K562 (cell line): ENCODE results near the gene FCSK. TPM values are rescaled to one million over a fixed set of nuclear protein-coding genes. Genes with fewer than 3 reads are reported as not detected.

Experiments used
- ATF4 ChIP-seq: fragments of 450-650 bp; formaldehyde crosslinking; IDR thresholded peaks from 2 replicates; pipeline ENCODE4 v1.4.0; 2022; ENCODE audit warnings: mild to moderate bottlenecking, moderate library complexity
- BRD4 ChIP-seq: fragments of 200-600 bp; sonication (generic); IDR thresholded peaks from 2 replicates; pipeline ENCODE4 v1.6.1; 2017; ENCODE audit warnings: inconsistent platforms
- CBX2 ChIP-seq: fragments of 200-600 bp; sonication (generic); IDR thresholded peaks from one replicate; pipeline ENCODE4 v1.6.1; 2012; ENCODE audit warnings: mild to moderate bottlenecking, low read length, inconsistent platforms; ENCODE audit not compliant: insufficient read depth, poor library complexity, severe bottlenecking
- DMBX1 ChIP-seq: fragments of 250-450 bp; sonication (Bioruptor Pico); IDR thresholded peaks from 2 replicates; pipeline ENCODE4 v1.8.0; 2022; ENCODE audit warnings: inconsistent platforms, mild to moderate bottlenecking, moderate library complexity, borderline replicate concordance
- KLF6 ChIP-seq: fragments of 250-450 bp; sonication (Bioruptor Pico); IDR thresholded peaks from 2 replicates; pipeline ENCODE4 v1.4.0; 2020; ENCODE audit warnings: mild to moderate bottlenecking, moderate library complexity, borderline replicate concordance
- MYC ChIP-seq, 2 experiments: fragments of 250-450 bp in 1 of 2; sonication (Bioruptor Pico) in 1 of 2; IDR thresholded peaks; 2 replicates each; pipeline versions ENCODE4 v1.5.1 to v1.6.1; 2012 to 2021; ENCODE audit warnings: low read depth in 2 of 2, borderline replicate concordance in 1 of 2, improper control_type of control experiment in 1 of 2, low read length in 1 of 2, mild to moderate bottlenecking in 1 of 2, moderate library complexity in 1 of 2
- NKRF ChIP-seq: fragments of 450-650 bp; IDR thresholded peaks from 2 replicates; pipeline ENCODE4 v1.6.1; 2016; ENCODE audit warnings: borderline replicate concordance
- NR2C2 ChIP-seq, 2 experiments: fragments of 200-800 bp in 1 of 2; sonication (Bioruptor generic) in 1 of 2; sonication (generic) in 1 of 2; formaldehyde crosslinking in 1 of 2; IDR thresholded peaks; 2 replicates each; pipeline versions ENCODE4 v1.6.1 to v1.8.0; 2016 to 2022; ENCODE audit warnings: mild to moderate bottlenecking in 1 of 2, missing compliant biosample characterization in 1 of 2, missing genetic modification characterization in 1 of 2, missing genetic modification reagents in 1 of 2
- SUPT5H ChIP-seq: fragments of 450-650 bp; IDR thresholded peaks from 2 replicates; pipeline ENCODE4 v1.6.1; 2016
- THRB ChIP-seq: fragments of 450-650 bp; formaldehyde crosslinking; conservative IDR thresholded peaks from 2 replicates; pipeline ENCODE4 v1.4.0; 2022; ENCODE audit warnings: mild to moderate bottlenecking, missing genetic modification characterization
- TSC22D4 ChIP-seq: fragments of 450-650 bp; IDR thresholded peaks from 2 replicates; pipeline ENCODE4 v1.6.1; 2016; ENCODE audit warnings: missing genetic modification characterization, missing biosample characterization, control low read depth
- YY1 ChIP-seq, 3 experiments: IDR thresholded peaks; 2 replicates each; pipeline ENCODE4 v1.6.1; 2011; ENCODE audit warnings: low read length in 2 of 3, mild to moderate bottlenecking in 2 of 3, moderate library complexity in 2 of 3, borderline replicate concordance in 1 of 3, control low read depth in 1 of 3, low read depth in 1 of 3; ENCODE audit not compliant: insufficient read depth in 3 of 3, insufficient replicate concordance in 2 of 3, control insufficient read depth in 1 of 3, insufficient read length in 1 of 3; ENCODE audit errors: extremely low read depth in 1 of 3
- ZFP30 ChIP-seq: fragments of 250-450 bp; sonication (Bioruptor Pico); IDR thresholded peaks from 2 replicates; pipeline ENCODE4 v1.8.0; 2022; ENCODE audit warnings: moderate library complexity, mild to moderate bottlenecking, inconsistent platforms, borderline replicate concordance
- ZKSCAN8 ChIP-seq: fragments of 200-800 bp; sonication (Bioruptor generic); IDR thresholded peaks from 2 replicates; pipeline ENCODE4 v1.6.1; 2016; ENCODE audit warnings: missing genetic modification characterization, missing compliant biosample characterization
- ZNF197 ChIP-seq: fragments of 200-800 bp; sonication (Bioruptor generic); IDR thresholded peaks from 2 replicates; pipeline ENCODE4 v1.6.1; 2016; ENCODE audit warnings: low read depth, missing genetic modification characterization, missing compliant biosample characterization
- ZNF311 ChIP-seq: fragments of 250-450 bp; sonication (Bioruptor Pico); IDR thresholded peaks from 2 replicates; pipeline ENCODE4 v1.4.0; 2020; ENCODE audit warnings: mild to moderate bottlenecking, moderate library complexity
- polyA plus RNA-seq, 8 experiments: library from polyadenylated mRNA; depleted of rRNA in 4 of 8; stranded (reverse) in 5 of 8; unstranded in 3 of 8; fragments of >200 nt; fragmentation: Nextera tagmentation in 2 of 8; fragmentation: Illumina TruSeq in 1 of 8; extraction: Ambion mirVana in 2 of 8; extraction: Trizol in 1 of 8; gene quantifications; 2 replicates each; pipeline versions ENCODE4 v1.2.1 to v1.2.3, GENCODE V29; 2011 to 2014; ENCODE audit warnings: inconsistent platforms in 1 of 8, missing spikeins in 1 of 8
- total RNA-seq, 7 experiments: library from RNA; depleted of rRNA in 6 of 7; stranded (reverse); fragments of >200 nt in 6 of 7; fragmentation: Illumina TruSeq in 2 of 7; extraction: Trizol in 2 of 7; gene quantifications; 2 replicates each; pipeline versions ENCODE4 v1.2.1 to v1.2.3, GENCODE V29; 2011 to 2021; ENCODE audit warnings: low replicate concordance in 1 of 7
- TF ChIP-seq, protein P1 (sequence below): fragments of 250-450 bp; sonication (Bioruptor Pico); IDR thresholded peaks from 2 replicates; pipeline ENCODE4 v1.5.0; 2020; ENCODE audit warnings: mild to moderate bottlenecking, borderline replicate concordance

The FCSK gene
- total and polyA plus RNA-seq, 9 of the 15 experiments (the other 6 are each of a cell fraction or from before 2014, with no cell fraction given): 0.92 to 18.6 (median 8.3) TPM

DNA sequence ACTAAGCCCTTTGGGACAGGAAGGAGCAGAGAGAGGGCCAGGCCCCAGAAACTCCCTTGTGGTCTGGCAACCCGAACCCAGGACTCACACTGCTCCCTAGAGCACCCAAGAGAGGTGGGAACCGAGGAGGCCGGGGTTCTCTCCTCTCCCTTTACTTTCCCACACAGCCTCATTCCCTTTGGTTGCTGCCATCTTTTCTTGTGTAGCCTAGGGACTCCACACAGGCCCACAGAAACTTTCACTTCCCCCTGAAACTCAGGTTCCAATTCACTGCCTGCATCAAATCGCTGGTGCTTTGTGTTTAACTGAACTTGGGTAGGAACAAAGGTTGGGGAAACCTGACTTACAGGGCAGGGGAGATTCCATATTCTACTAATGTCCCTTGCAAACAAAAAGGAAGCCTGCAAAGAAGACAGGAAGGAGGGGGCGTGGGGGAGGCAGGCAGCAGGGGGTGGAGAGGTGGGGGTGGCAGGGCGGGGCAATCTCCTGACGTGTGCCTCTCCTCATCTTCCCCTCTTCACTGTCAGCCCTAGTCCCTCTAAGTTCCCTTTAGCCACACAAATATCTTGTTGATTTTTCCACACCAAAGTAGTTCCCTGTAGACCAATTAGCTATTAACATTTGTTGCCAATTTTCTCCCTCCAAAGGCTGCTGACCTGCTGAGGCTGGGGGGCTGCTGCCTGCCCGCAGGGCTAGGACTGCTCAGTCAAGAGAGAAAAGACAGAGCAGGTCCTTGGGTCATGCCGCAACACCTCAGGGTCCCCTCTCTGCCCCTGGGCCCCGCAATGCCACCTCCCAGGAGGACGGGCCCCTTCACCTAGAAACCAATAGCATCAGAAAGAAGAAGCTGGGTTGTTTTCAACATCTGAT, 23.5 kb upstream of the FCSK start (continued):
- TF ChIP-seq YY1 (IDR thresholded peaks at IDR 0.05; ENCODE audit: borderline replicate concordance in 1 of 3, control insufficient read depth in 1 of 3, extremely low read depth in 1 of 3, insufficient read depth in 3 of 3, insufficient read length in 1 of 3, insufficient replicate concordance in 2 of 3, low read depth in 1 of 3, low read length in 2 of 3): peak in 2 of 3 experiments; percentile 48 to 60
- peak; percentile 49; the same call in 1 of the 2 replicates for TF ChIP-seq SUPT5H
- TF ChIP-seq KLF6: peak; percentile 34; the same call in 1 of the 2 replicates
- TF ChIP-seq NKRF: 0 out of 2 replicates have a peak, but pooled peaks have one; percentile 19
- peak; percentile 71 for TF ChIP-seq ATF4 (CRISPR knock-in tag)
- TF ChIP-seq DMBX1 (CRISPR knock-in tag): peak; percentile 88
- peak; percentile 90 for TF ChIP-seq ZNF311
- TF ChIP-seq BRD4: peak; percentile 54; the same call in 1 of the 2 replicates
- TF ChIP-seq CBX2: no peak
- TF ChIP-seq THRB (CRISPR knock-in tag): 0 out of 2 replicates have a peak, but pooled peaks have one; percentile 15
- TF ChIP-seq ZKSCAN8 (CRISPR knock-in tag): peak; percentile 59; the same call in 1 of the 2 replicates
- TF ChIP-seq, protein P1, sequence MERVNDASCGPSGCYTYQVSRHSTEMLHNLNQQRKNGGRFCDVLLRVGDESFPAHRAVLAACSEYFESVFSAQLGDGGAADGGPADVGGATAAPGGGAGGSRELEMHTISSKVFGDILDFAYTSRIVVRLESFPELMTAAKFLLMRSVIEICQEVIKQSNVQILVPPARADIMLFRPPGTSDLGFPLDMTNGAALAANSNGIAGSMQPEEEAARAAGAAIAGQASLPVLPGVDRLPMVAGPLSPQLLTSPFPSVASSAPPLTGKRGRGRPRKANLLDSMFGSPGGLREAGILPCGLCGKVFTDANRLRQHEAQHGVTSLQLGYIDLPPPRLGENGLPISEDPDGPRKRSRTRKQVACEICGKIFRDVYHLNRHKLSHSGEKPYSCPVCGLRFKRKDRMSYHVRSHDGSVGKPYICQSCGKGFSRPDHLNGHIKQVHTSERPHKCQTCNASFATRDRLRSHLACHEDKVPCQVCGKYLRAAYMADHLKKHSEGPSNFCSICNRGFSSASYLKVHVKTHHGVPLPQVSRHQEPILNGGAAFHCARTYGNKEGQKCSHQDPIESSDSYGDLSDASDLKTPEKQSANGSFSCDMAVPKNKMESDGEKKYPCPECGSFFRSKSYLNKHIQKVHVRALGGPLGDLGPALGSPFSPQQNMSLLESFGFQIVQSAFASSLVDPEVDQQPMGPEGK (CRISPR knock-in tag): peak; percentile 58; the same call in 1 of the 2 replicates
- TF ChIP-seq TSC22D4: no peak
- no peak for TF ChIP-seq ZFP30 (CRISPR knock-in tag)
- TF ChIP-seq ZNF197 (CRISPR knock-in tag): peak; percentile 81; the same call in 1 of the 2 replicates
- TF ChIP-seq MYC (IDR thresholded peaks at IDR 0.05; ENCODE audit: low read depth, low read length): no peak
- TF ChIP-seq MYC (CRISPR knock-in tag; IDR thresholded peaks at IDR 0.05; ENCODE audit: borderline replicate concordance, low read depth): no peak
- TF ChIP-seq NR2C2 (CRISPR knock-in tag; IDR thresholded peaks at IDR 0.05): no peak
- TF ChIP-seq NR2C2 (tag; IDR thresholded peaks at IDR 0.05): peak; percentile 34
